Mesenchymal stem cell (in vitro differentiated cells and primary cell): ENCODE measurements around the gene LCN9.

Experiments used
- DNase-seq: peaks from one replicate; pipeline ENCODE4 v3.0.0-alpha.2; 2013
- H2AFZ ChIP-seq: one replicate; pipeline ENCODE4 v1.6.1; 2013; ENCODE audit warnings: low read depth, mild to moderate bottlenecking, control low read depth, inconsistent platforms, low read length, moderate library complexity
- H2AK5ac ChIP-seq: 2 replicates; pipeline ENCODE4 v1.6.1; 2013; ENCODE audit warnings: low read length, moderate library complexity, mild to moderate bottlenecking, inconsistent platforms; ENCODE audit not compliant: severe bottlenecking
- H2BK120ac ChIP-seq: one replicate; pipeline ENCODE4 v1.6.1; 2013; ENCODE audit warnings: low read depth, mild to moderate bottlenecking, inconsistent platforms, low read length, moderate library complexity
- H2BK12ac ChIP-seq, 2 experiments: one replicate each; pipeline ENCODE4 v1.6.1; 2013; ENCODE audit warnings: inconsistent platforms in 2 of 2, low read length in 2 of 2, mild to moderate bottlenecking in 2 of 2, moderate library complexity in 2 of 2, control low read depth in 1 of 2
- H2BK15ac ChIP-seq: one replicate; pipeline ENCODE4 v1.6.1; 2013; ENCODE audit warnings: mild to moderate bottlenecking, low read depth, inconsistent platforms; ENCODE audit not compliant: poor library complexity, severe bottlenecking
- H2BK5ac ChIP-seq: 2 replicates; pipeline ENCODE4 v1.6.1; 2013; ENCODE audit warnings: low read depth, mild to moderate bottlenecking, low read length, control low read depth, inconsistent platforms; ENCODE audit not compliant: poor library complexity, severe bottlenecking
- H3K14ac ChIP-seq, 2 experiments: one replicate each; pipeline ENCODE4 v1.6.1; 2013; ENCODE audit warnings: inconsistent platforms in 2 of 2, low read length in 2 of 2, control low read depth in 1 of 2, mild to moderate bottlenecking in 1 of 2, moderate library complexity in 1 of 2
- H3K18ac ChIP-seq, 2 experiments: one replicate each; pipeline ENCODE4 v1.6.1; 2013; ENCODE audit warnings: inconsistent platforms in 2 of 2, low read length in 2 of 2, control low read depth in 1 of 2, low read depth in 1 of 2, mild to moderate bottlenecking in 1 of 2
- H3K23ac ChIP-seq, 2 experiments: one replicate each; pipeline ENCODE4 v1.6.1; 2013; ENCODE audit warnings: inconsistent platforms in 2 of 2, low read length in 2 of 2, mild to moderate bottlenecking in 2 of 2, moderate library complexity in 2 of 2, control low read depth in 1 of 2
- H3K27ac ChIP-seq: 2 replicates; pipeline ENCODE4 v1.5.1; 2013; ENCODE audit warnings: mild to moderate bottlenecking, moderate library complexity, low read length, control low read depth, inconsistent platforms; ENCODE audit not compliant: poor library complexity, severe bottlenecking
- H3K27me3 ChIP-seq, 2 experiments: 2 replicates each; pipeline versions ENCODE4 v1.6.1 to v1.7.0; 2013; ENCODE audit warnings: low read length in 2 of 2, mild to moderate bottlenecking in 2 of 2, moderate library complexity in 2 of 2, control low read depth in 1 of 2, inconsistent platforms in 1 of 2; ENCODE audit not compliant: control insufficient read depth in 1 of 2, insufficient read depth in 1 of 2
- H3K36me3 ChIP-seq, 2 experiments: 2 replicates each; pipeline versions ENCODE4 v1.6.1 to v1.7.0; 2013; ENCODE audit warnings: low read length in 2 of 2, control low read depth in 1 of 2, inconsistent platforms in 1 of 2, low read depth in 1 of 2, mild to moderate bottlenecking in 1 of 2; ENCODE audit not compliant: insufficient read depth in 2 of 2, control insufficient read depth in 1 of 2
- H3K4ac ChIP-seq, 2 experiments: one replicate each; pipeline ENCODE4 v1.6.1; 2013; ENCODE audit warnings: inconsistent platforms in 2 of 2, low read length in 2 of 2, mild to moderate bottlenecking in 2 of 2, moderate library complexity in 2 of 2, control low read depth in 1 of 2, low read depth in 1 of 2
- H3K4me1 ChIP-seq: 2 replicates; pipeline ENCODE4 v1.6.1; 2013; ENCODE audit warnings: low read depth, low read length, control low read depth; ENCODE audit not compliant: control insufficient read depth, insufficient read depth
- H3K4me2 ChIP-seq: 2 replicates; pipeline ENCODE4 v1.6.1; 2013; ENCODE audit warnings: low read length, mild to moderate bottlenecking, inconsistent platforms; ENCODE audit not compliant: poor library complexity, severe bottlenecking
- H3K4me3 ChIP-seq, 2 experiments: 2 replicates each; pipeline versions ENCODE4 v1.5.1 to v1.7.0; 2013; ENCODE audit warnings: low read length in 2 of 2, mild to moderate bottlenecking in 2 of 2, control low read depth in 1 of 2, low read depth in 1 of 2; ENCODE audit not compliant: insufficient read depth in 1 of 2
- H3K79me1 ChIP-seq: replicated peaks from 2 replicates; pipeline ENCODE4 v1.6.1; 2013; ENCODE audit warnings: mild to moderate bottlenecking, control low read depth, low read length, inconsistent platforms; ENCODE audit not compliant: poor library complexity, severe bottlenecking
- H3K9ac ChIP-seq: 2 replicates; pipeline ENCODE4 v1.7.0; 2013; ENCODE audit warnings: mild to moderate bottlenecking, low read length, moderate library complexity
- H3K9me3 ChIP-seq: 2 replicates; pipeline ENCODE4 v1.7.0; 2013; ENCODE audit warnings: mild to moderate bottlenecking, low read length; ENCODE audit not compliant: control insufficient read depth
- H4K8ac ChIP-seq: one replicate; pipeline ENCODE4 v1.6.1; 2013; ENCODE audit warnings: inconsistent platforms, mild to moderate bottlenecking, low read length, moderate library complexity
- H4K91ac ChIP-seq: one replicate; pipeline ENCODE4 v1.6.1; 2013; ENCODE audit warnings: mild to moderate bottlenecking, low read length, inconsistent platforms
- WGBS: methylation state at CpG from one replicate; pipeline ENCODE4 v1.1.7; 2013; ENCODE audit warnings: mixed read lengths; 5-methylcytosine and 5-hydroxymethylcytosine counted together

Gene LCN9

DNA sequence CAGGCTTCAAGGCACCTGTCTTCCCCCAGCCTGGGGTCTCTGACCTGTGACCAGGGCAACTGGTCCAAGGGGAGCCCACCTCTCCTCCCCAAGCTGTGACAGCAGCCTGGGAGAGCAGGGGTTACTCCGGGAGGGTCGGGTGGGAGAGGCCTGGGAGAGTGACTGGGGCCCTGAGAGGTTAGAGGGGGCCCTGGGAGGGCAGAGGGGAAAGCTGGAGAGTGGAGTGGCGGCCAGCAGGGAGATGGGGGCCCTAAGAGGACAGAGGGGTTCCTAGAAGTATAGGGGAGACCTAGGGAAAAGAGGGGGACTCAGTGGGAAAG is 302 bp downstream of the LCN9 start:
- no peak overlapping the region for H4K8ac ChIP-seq
- H3K14ac ChIP-seq = no peak overlapping the region
- no peak overlapping the region for H2BK5ac ChIP-seq
- H2BK12ac ChIP-seq = no peak overlapping the region
- no peaks in the 10 kb centered on the region for H3K4me1 ChIP-seq
- no peak overlapping the region for H3K4me2 ChIP-seq
- H3K23ac ChIP-seq = no peak overlapping the region
- no peaks in the 10 kb centered on the region for H3K79me1 ChIP-seq
- no peaks in the 10 kb centered on the region for H3K36me3 ChIP-seq
- no peak overlapping the region for H2BK15ac ChIP-seq
- no peak overlapping the region for H3K18ac ChIP-seq
- H3K27ac ChIP-seq = no peak overlapping the region
- no peaks in the 10 kb centered on the region for H3K9me3 ChIP-seq
- DNase-seq = no peak
- no peak overlapping the region for H3K4me3 ChIP-seq
- no peak overlapping the region for H2AFZ ChIP-seq
- no peak overlapping the region for H3K9ac ChIP-seq
- H3K27me3 ChIP-seq = peaks cover 0 to 3% of the 10 kb centered on the region in 2 experiments
- H2AK5ac ChIP-seq = no peak overlapping the region
- no peak overlapping the region for H2BK120ac ChIP-seq
- no peak overlapping the region for H3K4ac ChIP-seq
- H4K91ac ChIP-seq = no peak overlapping the region
- WGBS = 75% methylated on average over 3 of the region's 3 CpGs

DNA sequence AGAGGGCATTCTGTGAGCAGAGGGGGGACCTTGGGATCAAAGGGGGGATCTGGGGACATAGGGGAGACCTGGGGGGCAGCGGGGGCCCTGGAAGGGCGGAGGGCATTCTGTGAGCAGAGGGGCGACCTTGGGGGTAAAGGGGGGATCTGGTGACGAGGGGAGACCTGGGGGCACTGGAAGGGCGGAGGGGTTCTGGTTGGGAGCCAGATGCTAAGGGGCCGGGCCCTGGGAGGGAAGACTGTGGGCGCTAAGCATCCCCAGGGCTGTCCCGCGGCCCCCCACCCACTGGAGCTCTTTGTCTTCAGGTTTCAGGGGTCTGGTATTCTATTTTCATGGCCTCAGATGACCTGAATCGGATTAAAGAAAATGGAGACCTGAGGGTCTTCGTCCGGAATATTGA is 748 bp downstream of the LCN9 start:
- no peak overlapping the region for H3K4me2 ChIP-seq
- H2AK5ac ChIP-seq = no peak overlapping the region
- H3K18ac ChIP-seq = no peak overlapping the region
- no peak overlapping the region for H2AFZ ChIP-seq
- DNase-seq = no peak
- H3K23ac ChIP-seq = no peak overlapping the region
- no peaks in the 10 kb centered on the region for H3K36me3 ChIP-seq
- H2BK120ac ChIP-seq = no peak overlapping the region
- H3K14ac ChIP-seq = no peak overlapping the region
- no peak overlapping the region for H2BK12ac ChIP-seq
- H3K9me3 ChIP-seq = no peaks in the 10 kb centered on the region
- H4K8ac ChIP-seq = no peak overlapping the region
- H2BK5ac ChIP-seq = no peak overlapping the region
- H3K27ac ChIP-seq = no peak overlapping the region
- H3K4me3 ChIP-seq = no peak overlapping the region
- H3K4me1 ChIP-seq = no peaks in the 10 kb centered on the region
- H3K4ac ChIP-seq = no peak overlapping the region
- 87% methylated on average over 12 of the region's 12 CpGs for WGBS
- no peak overlapping the region for H2BK15ac ChIP-seq
- H3K79me1 ChIP-seq = no peaks in the 10 kb centered on the region
- H4K91ac ChIP-seq = no peak overlapping the region
- H3K27me3 ChIP-seq = peaks cover 0 to 3% of the 10 kb centered on the region in 2 experiments
- H3K9ac ChIP-seq = no peak overlapping the region

DNA sequence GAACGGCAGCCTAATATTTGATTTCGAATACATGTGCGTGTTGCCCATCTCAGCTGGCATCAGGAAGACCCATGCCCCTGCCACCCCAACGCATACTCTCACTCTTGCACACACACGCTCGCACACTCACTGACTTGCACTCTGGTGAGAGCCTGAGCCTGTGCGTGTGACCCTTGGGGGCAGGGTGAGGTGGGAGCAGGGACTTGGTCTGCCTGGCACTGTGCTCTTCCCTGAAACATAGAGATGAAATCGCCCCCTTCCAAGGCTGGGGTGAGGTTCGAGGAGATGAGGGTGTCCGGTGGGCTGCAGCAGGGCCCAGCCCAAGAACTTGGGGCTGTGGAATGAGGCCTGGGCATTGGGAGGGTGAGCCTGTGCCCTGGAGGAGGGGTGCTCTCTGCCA is 1.2 kb downstream of the LCN9 start:
- Histone ChIP-seq H4K91ac (no peak overlapping the region), H3K4me2 (no peak overlapping the region), H2BK5ac (no peak overlapping the region), H3K9ac (no peak overlapping the region), H3K4ac (no peak overlapping the region), H3K4me3 (peak overlapping the region in 1 of 2 experiments; percentile 10), H2AFZ (no peak overlapping the region), H2BK15ac (no peak overlapping the region), H3K23ac (no peak overlapping the region), H3K79me1 (no peaks in the 10 kb centered on the region), H3K27me3 (peaks cover 0 to 3% of the 10 kb centered on the region in 2 experiments), H3K36me3 (no peaks in the 10 kb centered on the region), H2AK5ac (no peak overlapping the region), H3K4me1 (no peaks in the 10 kb centered on the region), H3K27ac (no peak overlapping the region), H2BK120ac (no peak overlapping the region), H2BK12ac (no peak overlapping the region), H3K18ac (no peak overlapping the region), H4K8ac (no peak overlapping the region), H3K14ac (no peak overlapping the region), H3K9me3 (no peaks in the 10 kb centered on the region)
- WGBS = 89% methylated on average over 10 of the region's 10 CpGs
- DNase-seq = no peak

DNA sequence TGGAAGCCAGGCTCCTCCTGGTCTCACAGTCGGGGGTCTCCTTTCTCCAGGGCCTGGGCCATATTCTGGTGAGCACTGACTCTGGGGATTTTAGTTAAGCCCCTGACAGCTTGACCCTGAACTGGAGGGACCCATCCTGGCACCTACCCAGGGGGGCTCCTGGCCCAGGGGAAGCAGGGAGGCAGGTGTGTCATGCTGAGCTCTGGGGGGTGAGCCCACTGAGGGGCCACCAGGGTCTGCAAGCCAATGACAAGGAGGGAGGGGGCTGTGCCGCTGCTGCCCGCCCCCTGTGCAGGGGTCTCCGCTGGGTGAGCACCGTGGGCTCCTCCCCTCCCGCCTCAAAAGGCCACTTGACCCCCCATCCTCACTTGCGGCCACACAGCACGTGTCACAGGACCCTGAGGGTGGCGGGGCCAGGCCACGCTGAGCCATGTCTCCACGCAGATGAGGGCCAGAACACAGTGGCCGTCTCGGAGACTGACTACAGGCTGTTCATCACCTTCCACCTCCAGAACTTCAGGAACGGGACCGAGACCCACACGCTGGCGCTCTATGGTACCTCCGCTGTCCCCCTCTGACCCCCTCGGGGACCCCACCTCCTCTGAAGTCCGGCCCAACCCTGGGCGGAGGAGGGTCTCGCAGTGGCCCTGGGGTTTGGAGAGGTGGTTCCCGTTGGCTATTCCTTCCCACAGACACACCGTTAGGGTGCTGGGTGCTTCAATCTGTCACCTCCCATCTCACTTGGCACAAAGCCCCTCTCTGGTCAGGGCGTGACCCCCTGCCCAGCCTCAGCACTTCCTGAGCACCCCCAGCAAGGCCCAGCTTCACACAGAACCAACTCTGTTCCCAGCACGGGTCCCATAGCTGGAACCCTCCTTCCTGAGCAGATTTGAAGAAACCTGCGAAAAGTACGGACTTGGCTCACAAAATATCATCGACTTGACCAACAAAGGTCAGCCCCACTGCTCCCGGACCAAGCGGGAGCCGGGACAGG is 2.0 kb downstream of the LCN9 start:
- Histone ChIP-seq H3K4me1 (no peaks in the 10 kb centered on the region), H2AK5ac (no peak overlapping the region), H4K8ac (no peak overlapping the region), H2BK120ac (no peak overlapping the region), H3K4ac (no peak overlapping the region), H3K27ac (no peak overlapping the region), H3K14ac (no peak overlapping the region), H3K36me3 (no peaks in the 10 kb centered on the region), H3K4me2 (no peak overlapping the region), H2BK12ac (no peak overlapping the region), H3K27me3 (peaks cover 0 to 3% of the 10 kb centered on the region in 2 experiments), H3K18ac (no peak overlapping the region), H2BK5ac (no peak overlapping the region), H3K79me1 (no peaks in the 10 kb centered on the region), H3K9ac (no peak overlapping the region), H3K9me3 (no peaks in the 10 kb centered on the region), H4K91ac (no peak overlapping the region), H3K4me3 (no peak overlapping the region), H3K23ac (no peak overlapping the region), H2AFZ (no peak overlapping the region), H2BK15ac (no peak overlapping the region)
- WGBS = 84% methylated on average over 32 of the region's 32 CpGs
- no peak for DNase-seq
